NCI-H2171 treated with DMSO at 0.1 percent for 48 hours (cell line): ENCODE data around the gene DLG2.
"Not testable (repeated sequence)": the region's sequence is repeated elsewhere in the genome, so short reads cannot be mapped to it uniquely, and the experiment has no call there.

Experiments used
- DNase-seq: peaks from one replicate; lab custom pipeline; 2025; lab: John Stamatoyannopoulos, UW

The DLG2 gene

DNA sequence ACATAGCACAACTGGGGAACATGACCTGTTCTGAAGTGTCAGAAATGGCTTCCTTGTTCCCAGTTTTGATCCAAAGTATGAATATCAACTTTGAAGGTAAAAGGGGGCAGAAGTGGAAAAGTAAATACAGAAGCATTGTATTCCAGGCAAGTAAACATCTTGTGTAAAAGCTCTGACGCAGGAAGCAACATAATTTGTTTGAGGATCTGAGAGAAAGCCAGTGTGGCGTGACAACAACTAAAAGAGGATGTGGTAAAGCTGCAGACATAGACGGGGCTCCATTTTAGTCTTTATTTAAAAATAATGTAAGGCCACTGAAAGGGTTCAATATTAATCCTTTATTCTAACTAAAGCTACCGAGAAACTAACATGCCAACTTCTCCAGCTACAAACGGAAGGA lies 310.2 kb downstream of the DLG2 start:
- DNase-seq, result no peak

DNA sequence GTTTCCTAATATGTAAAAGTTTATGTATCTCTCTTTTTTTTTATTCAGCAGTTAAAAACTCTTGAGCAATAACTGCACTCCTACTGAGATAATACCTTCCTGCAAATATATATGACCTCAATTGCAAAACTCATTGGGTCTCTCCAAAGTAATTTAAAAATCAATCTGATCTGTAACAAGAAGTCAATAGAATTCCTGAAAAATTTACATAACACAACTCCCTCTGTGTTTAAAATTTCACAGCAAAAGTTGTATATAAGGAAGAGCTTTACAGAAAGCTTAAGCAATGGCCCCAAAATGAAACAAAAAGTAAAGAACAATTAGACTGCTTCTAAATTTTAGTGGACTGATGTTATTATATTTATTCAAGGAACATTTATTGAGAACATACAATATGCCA lies 313.4 kb downstream of the DLG2 start:
- DNase-seq, result no peak

DNA sequence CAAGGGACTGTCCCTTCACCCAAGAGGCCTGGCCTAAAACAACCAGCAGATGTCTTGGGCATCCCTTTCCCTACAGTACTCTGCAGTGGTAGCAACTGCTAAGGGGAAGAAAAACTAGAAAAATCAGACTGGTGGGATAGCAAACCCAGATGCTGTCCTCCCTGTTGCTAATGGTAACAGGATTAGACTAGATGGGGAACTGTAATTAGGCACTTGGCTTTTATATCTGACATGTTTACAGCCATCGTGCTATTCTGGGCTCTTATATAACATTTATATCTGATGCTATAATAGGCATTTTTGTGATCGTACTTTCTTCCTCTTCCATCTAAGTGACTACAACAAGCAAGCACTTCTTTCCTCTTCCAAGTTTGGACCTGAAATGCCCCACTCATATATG lies 316.7 kb downstream of the DLG2 start:
- DNase-seq, result no peak

DNA sequence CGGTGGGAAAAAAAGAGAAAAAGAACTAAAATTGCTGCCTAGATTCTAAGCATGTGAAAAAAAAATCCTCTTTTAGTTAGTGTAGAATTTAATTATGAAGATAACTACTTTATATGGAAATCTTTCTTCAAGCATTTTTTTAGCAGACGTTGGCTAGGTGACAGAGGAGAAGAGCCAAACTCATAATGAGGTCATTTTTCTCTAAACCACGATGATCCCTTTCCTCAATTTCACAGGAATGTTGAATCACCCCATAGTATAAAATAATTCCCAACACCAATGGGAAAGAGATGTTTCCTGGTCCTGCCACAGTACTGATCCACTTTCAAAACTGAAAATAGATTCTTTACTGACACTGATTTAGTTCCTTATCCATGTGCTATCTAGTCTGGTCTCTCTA lies 319.8 kb downstream of the DLG2 start:
- DNase-seq, result no peak

DNA sequence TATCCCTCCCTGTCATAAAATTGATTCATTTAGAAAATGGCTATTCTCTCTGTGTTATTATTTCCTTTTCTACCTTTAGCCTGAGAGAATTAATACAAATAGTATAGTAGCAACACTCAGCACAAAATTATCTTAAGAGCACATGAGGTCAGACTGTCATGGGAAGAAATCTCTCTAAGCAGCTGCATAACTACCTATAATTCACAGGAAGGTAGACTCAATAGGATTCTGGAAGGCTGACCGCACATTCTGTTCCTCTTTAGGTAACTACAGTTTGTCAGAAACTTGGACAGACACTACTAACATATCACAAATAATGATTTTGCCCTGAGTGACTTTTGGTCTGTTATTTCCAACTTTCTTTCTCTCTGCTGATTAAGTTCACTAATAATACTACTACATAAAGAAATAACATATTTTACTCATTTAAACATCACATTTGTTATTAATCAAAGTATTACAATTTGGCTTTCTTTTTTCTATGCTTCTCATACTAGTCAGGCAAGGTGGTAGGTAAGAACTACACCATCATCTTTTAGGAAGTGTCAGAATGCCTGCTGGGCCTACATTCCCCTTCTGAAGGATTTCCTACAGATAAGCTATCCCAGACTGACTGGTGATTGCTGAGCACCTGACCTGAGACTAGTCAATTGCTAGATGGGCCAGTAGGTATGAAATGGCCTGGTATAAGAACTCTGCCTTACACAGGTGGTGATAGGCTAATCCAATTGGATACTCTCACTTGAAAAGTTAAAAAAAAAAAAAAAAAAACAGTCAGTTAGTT lies 325.1 kb downstream of the DLG2 start:
- no peak for DNase-seq

DNA sequence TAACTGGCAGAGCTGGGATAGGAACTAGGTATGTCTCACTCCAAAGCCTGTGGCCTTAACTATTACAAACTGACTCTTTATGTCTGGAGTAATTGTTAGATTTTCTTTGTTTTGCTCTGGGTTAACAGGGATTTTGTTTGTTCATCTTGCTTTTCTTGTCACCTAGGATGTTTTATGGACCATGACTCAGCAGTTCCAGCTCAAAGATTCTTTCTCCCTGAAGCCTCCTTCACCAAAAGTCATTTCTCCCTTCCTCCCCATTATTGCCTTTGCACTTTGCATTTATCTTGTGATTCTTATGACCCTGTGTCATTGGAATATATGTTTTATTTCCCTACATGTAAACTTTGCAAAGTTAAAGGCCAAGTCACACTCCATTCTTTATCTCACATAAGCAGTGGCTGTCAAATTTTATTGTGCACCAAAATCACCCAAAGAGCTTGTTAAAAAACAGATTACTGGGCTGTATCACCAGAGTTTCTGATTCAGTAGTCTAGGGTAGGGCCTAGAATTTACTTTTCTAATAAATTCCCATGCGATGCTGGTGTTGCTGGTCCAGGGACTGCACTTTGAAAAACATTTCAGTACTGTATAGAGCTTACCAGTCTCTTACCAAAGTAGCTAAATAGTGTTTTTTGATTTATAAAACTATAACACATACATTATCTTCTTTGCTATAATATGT lies 327.7 kb downstream of the DLG2 start:
- DNase-seq, result no peak

DNA sequence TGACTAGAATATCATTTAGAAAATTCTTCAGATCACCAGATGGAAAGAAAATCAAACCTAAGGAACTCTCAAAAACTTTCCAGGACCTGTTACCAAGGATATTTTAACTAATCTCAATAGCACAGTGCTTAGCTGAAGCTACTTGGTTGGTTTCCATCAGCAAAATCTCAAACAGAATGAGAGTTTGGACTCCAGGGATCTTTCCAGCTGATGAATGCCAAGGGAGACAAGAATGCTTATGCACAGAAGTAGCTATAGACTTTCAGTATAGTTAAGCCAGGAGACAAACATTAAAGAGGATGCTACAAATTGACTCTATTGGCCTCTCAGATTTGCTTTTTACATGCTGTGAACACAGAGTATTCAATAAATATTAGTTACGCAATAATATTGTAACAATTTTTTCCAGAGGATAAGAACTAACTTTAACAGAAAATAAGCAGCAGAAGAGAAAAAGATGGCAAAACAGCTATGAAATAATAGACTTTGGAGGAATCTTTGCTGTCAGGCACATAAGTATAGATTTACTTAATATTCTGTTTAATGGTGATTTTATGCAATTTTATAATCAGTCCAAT lies 331.4 kb downstream of the DLG2 start:
- no peak for DNase-seq

DNA sequence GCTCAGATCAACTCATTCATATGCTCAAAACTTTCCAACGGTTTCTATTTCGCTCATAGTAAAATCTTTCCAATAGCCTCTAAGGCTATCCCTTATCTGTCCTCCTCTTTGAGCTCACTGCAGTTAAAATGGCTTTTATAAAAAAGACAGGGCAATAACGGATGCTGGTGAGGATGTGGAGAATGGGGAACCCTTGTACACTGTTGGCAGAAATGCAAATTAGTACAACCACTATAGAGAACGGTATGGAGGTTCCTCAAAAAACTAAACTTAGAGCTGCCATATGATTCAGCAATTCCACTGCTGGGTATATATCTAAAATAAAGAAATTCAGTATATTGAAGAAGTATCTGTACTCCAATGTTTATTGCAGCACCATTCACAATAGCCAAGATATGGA lies 345.6 kb downstream of the DLG2 start:
- no peak for DNase-seq

DNA sequence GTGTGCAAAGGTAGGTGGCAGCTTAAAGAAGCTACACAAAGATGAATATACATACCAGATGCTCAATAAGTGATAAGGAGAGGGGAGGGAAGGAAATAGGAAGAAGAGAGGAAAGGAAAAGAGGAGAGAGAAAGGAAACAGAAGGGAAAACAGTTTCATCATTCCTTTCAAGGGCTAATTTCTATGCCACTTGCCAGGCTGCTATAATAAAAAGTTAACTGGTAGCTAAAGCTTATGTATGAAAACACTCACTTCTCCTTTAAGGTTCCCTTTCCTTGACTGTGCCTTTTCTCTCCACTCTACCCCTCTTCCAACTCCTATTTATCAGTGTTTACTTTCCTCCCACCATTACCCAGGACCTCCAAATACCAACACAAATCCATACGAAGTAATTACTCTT lies 347.9 kb downstream of the DLG2 start:
- DNase-seq, result no peak

DNA sequence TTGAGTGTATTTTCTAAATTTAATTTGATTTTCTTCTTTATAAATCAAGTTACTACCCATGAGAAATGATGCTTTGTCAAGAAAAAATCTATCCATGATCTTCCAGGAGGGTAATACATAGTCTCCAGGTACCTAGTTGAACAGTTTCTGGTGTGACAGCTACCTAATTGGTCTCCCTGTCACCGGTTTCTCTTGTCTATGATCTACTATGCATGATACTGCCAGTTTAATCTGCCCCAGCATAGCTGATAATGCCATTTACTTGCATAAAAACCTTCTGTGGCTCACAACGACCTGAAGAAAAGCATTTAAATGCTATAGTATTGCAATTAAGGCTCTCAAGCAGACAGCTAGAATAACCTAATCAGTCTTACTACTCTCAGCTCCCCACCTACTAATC lies 349.5 kb downstream of the DLG2 start:
- DNase-seq, result no peak

DNA sequence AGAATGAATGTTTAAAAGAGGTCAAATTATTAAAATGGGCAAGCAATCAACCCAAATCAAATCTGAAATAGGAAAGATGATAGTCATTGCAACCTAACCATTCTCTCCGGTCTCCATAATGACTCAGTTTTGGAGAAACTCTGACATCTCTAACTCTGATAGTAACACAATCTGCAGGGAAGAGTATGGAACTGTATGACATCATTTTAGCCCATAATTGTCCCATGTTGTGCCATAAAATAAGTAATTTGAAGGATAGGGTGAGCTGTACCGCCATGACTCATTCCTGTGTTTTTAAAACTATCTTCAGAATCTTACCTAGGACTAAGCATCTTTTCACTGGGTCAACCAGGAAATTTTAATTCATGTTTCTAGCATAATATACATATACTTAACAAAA lies 350.8 kb downstream of the DLG2 start:
- DNase-seq, result no peak

DNA sequence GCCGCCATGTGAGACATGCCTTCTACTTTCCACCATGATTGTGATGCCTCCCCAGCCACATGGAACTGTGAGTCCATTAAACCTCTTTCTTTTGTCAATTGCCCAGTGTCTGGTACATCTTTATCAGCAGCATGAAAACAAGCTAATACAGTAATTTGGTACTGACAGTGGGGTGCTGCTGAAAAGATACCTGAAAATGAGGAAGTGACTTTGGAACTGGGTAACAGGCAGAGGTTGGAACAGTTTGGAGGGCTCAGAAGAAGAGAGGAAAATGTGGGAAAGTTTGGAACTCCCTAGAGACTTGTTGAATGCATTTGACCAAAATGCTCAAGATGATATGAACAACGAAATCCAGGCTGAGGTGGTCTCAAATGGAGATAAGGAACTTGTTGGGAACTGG lies 356.8 kb downstream of the DLG2 start:
- not testable (repeated sequence) for DNase-seq

DNA sequence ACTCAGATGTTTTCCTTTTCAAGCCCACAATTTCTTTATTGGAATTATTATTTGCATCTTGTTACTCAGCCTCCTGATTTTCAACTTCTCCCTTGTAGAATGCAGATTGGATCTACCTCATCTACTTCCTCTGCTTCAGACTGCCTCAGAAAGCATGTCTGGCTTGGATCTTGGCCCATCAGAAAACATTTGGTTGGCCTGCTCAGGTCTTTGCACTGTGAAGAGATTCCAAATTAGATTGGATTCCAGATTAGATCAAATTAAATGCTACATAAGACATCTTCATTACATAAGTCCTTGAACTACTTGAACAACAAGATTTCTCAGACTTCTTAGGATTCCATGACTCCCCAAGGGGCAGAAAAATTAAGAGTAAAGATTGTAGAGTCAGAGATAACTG lies 358.0 kb downstream of the DLG2 start:
- DNase-seq, result no peak

DNA sequence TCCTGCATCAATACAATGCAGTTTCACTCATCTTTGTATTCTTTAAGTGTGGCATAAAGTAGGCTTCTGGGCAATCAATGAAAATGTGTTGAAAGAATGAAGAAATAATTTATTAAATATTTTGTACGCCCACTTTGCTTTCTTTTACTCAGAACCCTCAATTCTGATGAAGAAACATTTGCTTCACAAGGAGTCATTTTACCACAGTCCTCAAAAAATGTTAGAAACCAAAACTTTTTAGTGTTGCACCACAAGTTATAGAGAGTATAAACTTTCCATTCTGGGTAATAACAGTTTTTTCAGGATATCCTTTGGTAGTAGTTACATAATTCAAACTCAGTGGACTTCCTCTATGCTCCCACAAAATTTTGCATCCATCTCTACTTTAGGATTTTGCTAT lies 360.5 kb downstream of the DLG2 start:
- no peak for DNase-seq

DNA sequence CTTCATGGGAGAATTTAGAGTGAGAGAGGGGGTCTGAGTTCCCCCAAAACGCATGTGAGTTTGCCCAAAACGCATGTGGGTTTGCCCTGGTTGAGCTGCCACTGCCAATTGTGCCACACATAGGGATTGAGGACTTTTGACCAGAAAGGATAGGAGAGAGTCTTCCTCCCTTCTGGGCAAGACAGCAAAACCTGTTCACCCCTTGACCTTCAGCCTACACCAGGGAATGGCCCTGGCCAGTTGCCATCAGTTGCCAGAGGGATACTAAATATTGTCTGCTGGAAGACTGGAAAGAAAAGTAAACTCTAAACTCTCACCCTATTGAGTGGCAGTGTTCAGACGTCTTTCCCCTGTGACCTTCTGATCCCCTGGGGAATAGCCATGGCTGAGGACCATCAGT lies 363.8 kb downstream of the DLG2 start:
- DNase-seq, result no peak

DNA sequence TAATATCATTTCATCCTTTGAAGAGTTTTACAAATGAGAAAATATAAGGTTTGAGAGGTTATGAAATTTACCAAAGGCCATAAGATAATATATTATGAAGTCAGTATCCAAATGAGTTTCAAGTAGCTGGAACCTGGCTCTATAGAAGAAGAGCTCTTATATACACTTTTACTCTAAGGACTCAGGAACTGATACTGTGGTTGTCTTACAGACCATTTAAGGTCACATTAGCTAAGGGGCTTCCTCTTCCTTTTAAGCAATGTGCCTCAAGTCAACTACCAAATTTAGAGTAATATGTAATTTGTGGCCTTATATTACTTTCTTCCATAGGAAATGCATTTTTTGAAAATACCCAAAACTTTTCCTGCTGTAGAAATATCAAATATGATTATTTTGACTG lies 369.3 kb downstream of the DLG2 start:
- DNase-seq, result no peak

DNA sequence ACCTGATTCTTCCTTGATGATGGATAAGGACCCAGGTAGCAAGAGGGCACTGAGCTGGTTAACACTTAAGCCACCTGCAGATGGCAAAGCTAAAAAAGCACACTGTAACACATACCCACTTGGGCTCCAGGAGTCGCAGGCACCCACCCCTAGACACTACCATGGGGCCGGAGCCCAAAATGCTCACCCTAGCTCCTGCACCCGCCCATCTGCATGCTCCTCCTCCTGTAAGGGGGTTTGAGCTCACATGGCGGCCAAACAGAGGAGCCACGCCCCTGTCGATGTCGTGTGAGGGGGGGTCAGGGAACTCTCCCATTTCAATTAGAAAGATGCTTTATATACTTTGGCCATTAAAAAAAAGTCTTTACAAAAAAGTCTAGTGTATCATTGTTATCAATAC lies 370.7 kb downstream of the DLG2 start:
- DNase-seq, result no peak

DNA sequence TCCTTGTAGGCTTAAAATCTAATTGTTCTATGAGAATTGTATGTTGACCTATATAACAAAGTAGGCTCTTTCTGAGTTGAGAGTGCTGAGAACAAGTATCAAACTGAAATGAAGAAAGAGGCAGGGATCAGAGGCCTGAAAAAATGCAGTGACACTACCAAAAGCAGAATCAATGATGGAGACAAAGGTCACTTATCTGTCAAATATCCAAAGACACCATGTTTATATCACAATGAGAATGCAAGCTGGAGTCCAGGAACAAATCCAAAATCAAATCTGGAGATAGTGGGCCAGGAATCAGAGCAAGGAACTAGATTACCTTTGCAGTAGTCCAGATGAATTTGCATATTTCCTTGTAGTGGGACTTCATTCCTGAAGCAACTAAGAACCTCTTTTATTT lies 377.7 kb downstream of the DLG2 start:
- DNase-seq, result no peak

DNA sequence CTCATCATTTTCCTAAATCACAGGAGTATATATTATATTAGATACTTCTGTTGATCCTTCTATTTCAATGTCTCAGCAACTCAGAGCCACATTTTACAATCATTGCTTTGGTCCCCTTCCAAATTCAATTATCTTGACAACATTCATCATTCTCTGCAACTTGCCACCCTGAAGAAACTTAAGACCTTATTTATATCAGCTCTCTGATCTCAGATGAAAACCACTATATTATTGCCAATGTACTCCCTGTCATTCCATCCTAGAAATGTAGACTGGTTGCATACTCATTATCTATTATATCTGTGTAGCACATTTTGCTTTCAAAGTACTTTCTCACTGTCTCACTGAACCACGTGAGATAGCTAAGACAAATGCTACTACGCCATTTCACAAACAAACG lies 379.3 kb downstream of the DLG2 start:
- DNase-seq, result no peak

DNA sequence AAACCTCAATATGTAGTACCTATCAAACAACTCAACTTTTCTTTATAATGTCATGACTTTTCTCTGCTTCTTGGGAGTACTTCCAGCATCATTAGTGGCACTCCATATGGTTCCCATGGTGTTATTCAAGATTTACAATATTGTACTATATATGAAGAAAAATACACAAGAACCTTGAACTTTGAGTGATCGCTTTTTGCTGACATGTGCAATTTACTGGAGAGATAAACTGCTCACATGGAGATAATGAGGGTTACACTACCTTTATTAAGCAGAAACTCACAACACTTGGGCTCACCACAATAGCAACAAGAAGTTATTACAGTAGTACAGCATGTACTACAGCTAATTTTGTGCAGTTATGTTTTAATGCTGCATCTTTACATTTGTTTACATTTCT lies 388.2 kb downstream of the DLG2 start:
- DNase-seq, result no peak

DNA sequence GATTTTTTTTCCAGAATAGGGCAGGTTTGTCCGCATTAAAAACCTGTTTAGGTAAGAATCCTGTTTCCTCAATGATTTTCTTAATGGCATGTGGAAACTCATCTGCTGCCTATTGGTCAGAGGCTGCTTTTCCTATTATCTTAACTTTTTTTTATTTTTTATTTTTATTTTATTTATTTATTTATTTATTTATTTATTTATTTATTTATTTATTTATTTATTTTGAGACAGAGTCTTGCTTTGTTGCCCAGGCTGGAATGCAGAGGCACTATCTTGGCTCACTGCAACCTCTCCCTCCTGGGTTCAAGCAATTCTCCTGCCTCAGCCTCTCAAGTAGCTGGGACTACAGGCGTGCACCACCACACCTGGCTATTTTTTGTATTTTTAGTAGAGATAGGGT lies 389.1 kb downstream of the DLG2 start:
- not testable (repeated sequence) for DNase-seq

DNA sequence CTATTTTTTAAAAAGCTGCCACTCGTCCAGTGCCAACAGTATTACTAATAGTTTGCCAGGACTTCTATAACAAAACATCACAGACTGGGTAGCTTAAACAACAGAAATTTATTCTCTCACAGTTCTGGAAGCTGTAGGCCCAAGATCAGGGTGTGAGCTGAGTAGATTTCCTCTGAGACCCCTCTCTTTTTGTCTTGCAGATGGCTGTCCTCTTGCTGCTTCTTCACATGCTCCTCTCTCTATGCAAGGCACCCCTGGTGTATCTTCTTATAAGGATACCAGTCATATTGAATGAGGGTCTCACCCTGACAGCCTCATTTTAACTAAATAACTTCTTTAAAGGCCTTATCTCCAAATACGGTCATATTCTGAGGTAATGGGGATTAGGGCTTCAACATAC lies 390.9 kb downstream of the DLG2 start:
- no peak for DNase-seq

DNA sequence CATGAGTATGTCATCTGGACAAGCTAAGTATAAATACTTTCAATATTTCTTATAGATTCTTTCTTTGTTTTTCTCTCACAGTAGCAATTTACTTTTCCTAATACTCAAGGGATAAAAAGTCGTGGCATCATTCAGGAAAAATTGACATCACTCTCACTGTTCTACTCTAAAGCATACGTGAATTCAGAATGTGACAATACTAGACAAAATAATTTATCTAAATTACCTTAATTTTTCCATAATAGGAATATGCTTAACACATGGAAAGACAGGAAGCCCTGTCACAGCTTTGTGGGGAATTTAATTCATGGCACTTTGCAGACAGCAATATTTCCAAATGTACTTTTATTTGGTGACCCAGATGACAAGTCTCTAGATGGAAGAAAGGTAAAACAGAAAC lies 394.6 kb downstream of the DLG2 start:
- DNase-seq, result no peak

DNA sequence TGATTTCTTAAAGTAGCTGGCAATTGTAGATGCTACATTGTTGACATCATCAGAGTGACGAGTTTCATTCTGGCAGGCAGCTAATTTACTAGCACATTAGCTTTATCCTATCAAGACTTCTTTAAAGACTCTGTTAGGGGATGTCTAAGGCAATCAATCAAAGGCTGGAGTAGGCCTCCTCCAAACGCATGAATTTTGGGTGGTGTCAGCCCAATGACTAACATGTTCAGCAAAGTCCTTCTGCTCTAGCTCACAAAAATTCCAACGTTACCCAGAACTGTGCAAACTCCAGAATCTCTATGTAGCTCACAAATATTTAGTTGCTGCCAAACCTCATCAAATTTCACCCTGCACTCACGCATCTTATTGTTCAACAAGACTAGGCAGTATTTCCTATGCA lies 395.6 kb downstream of the DLG2 start:
- DNase-seq, result no peak
